HG02678 (cell line): Measurements from ENCODE around the gene NDOR1.

ENCODE experiments used
- ATAC-seq: cut with Tn5 transposase; IDR thresholded peaks from one replicate; pipeline ENCODE4 v1.9.1; 2021; ENCODE audit warnings: mild to moderate bottlenecking, moderate library complexity; ENCODE audit not compliant: unreplicated experiment

NDOR1 gene

GRCh38 chr9:137218212-137218753, 12.8 kb downstream of the NDOR1 start:
- no peak for ATAC-seq

DNA sequence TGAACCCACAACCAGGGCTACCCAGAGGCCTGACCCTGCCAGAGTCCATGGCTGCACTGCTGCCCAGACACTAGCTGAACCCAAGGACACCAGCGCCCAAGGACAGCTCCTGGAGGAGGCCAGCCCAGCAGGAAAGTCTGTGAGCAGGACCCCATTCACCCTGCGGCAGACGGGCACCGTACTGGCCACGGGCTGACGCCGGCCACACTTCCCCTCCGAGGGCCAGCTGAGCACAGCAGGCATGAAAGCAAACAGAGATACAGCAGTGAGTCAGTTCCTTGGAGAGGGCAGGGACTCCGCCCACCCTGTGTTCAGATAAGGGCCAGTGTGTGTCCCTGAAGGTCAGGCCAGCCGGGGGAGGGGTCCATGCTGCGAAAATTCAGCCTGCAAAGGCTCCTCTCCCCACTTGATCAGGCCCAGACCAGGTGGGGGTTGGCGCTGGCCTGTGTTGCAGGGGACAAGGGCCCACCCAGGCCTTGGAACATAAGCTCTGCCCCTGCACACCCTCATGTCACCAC, 13.3 kb downstream of the NDOR1 start:
- ATAC-seq: no peak

- no peak for ATAC-seq
Observed at GRCh38 chr9:137219757-137220316, 14.3 kb downstream of the NDOR1 start.

GRCh38 chr9:137220317-137221094, 15.0 kb downstream of the NDOR1 start:
- ATAC-seq: no peak

GRCh38 chr9:137221095-137221505, 15.6 kb downstream of the NDOR1 start:
- no peak for ATAC-seq

DNA sequence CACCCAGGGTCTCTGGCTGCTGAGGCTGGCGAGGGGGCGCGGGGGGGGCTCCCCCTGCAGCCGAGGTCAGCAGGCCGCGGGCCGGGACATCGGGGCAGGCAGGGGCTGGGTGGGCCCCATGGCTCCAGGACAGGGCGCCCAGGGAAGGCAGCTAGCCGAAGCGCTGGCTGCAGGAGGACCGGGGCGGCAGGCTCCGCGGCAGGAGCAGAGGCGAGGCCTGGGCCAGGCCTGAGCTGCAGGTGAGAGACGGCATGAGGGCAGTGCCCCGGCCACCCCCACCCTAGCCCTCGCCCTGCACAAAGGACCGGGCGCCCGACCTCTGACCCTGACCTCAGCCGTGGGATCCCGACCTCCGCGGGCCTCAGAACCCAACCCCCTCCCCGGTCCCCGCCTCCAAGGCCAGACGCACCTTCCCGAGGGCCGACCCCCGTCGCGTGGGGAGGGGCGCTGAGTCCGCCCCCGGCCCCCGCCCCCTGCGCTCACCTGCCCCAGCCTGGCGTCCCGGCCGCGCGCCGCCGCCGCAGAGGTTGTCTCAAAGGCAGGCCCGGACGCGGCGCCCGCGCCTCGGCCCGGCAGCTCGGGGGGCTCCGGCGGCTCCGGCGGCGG, 16.1 kb downstream of the NDOR1 start:
- no peak for ATAC-seq

DNA sequence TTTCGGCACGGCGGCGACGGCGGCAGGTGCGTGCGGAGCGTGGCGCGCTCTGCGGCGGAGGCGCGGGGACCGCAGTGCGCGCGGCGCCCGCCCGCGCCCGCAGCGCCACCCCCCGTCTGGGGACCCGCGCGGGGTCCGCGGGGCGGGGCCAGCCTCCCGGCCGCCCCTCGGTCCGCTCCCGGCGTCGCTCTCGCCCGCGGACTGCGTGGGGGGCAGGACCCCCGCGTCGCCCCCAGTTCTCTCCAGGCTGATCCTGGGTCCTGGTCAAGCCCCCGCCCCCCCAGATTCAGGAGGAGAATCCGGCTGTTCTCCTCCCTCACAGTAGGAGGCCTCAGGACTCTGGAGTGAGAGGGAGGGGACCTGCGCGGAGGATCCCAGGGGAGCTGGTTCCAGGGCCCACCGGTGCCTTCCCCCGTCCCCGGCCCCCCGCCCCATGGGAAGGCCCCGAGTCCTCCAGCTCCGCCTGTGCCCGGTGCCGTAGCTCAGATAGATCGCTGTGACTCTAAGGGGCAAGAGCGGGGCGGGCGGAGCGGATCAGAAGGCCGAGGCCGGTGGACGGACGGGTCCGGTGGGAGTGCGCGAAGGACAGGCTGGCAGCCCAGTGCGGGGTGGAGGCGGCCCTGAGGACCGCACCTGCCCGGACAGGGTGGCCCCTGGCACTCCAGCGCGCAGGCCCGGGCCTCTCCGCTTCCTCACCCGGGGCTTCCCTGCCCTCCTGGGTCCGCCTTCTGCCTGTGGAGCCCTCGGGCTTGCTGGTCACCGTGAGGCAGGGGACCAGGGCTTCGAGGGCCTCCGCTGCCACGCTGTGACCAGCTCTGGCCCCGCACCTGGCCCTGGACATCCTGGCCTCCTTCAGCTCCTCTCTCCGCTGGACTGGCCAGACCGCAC, 16.9 kb downstream of the NDOR1 start, which contains the start of gene RNF208:
RNF208 (minus strand) TSS at position 51 of the 888 bp plus-strand sequence. CDS start 1,028 bp downstream, outside the sequence.
- peak; percentile 3 for ATAC-seq

DNA sequence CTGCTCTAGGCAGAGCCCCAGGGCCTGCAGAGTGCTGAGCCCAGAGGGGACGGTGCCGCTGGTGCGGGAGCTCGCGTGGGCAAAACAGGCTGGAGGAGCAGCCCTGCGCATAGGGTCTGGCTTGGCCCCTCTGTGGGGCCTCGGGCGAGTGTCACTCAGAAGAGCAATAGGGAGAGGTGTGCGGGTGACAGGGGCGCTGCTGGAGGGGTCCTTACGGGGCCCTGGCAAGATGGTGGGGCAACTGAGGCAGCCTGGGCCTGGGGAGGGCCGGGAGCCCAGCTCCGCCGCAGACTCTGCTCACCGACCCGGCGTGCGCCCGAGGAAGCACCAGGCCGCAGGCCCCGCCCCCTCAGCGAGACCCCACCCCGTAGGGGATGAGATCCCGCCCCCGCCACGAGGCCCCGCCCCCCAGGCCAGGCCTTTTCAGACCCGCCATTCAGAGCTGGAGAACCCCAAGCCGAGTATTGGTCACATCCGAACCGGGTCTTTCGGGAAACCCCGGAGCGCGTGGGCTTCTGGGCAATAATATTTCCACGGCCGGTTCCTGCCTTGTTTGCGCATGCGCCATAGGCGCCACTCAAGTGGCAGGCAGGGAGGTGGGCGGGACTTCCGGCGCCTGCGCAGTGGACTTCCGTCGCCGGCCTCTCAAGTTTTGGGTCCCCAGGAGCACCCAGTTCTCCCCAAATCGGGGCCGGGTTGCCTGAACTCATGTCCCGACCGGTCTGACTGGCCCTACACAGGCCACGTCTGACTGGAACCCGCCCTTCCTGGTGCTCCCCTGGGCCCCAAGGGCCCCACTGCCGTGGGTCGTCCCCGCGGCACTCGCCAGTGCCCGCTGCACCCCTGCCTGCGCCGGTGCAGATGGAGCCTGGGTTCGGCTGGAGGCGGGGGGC, 17.8 kb downstream of the NDOR1 start:
- peak; percentile 69 for ATAC-seq

DNA sequence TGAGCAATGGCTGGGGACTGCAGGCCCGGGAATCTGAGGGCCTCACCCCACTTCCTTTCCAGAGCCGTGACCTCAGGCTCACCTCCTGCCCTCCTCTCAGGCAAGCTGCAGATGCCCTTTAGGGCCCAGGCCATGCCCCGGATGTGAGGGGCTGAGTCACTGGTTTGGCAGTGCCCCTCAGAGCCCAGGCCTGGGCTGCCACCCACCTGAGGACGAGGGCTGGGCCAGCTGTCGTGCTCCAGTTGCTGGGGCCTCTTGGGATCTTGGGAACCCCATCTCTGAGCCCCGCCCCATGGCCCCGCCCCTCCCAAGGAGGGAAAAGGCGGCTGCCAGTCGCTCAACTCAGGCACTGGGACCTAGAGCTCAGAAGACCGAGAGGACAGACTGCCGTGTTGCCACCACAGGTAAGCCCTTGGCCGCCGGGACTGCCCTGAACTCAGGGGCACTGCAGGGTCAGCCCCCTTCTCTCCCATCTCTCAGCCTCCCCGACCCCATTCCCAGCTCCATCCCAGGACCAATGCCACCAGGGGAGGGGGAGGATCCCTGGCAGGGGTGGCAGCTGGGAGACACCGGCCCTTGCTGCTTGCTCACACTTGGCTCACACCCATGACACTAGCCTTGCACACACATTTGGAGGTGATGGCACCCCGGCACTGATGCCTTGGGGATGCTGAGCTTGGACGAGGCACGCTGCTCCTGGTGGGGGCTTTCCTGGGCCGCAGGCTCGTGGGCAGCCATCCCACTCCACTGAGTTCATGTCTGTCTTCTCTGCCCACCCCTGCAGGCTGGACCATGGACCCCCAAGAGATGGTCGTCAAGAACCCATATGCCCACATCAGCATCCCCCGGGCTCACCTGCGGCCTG, 19.6 kb downstream of the NDOR1 start, which contains the start of gene CYSRT1:
CYSRT1 (plus strand) TSS at position 345 of the 865 bp plus-strand sequence; CDS start at position 793, 448 bp downstream.
- no peak for ATAC-seq

- no peak for ATAC-seq
Observed at GRCh38 chr9:137225699-137226331, 20.3 kb downstream of the NDOR1 start.

- ATAC-seq: no peak
Observed at GRCh38 chr9:137226338-137227053, 21.0 kb downstream of the NDOR1 start.

DNA sequence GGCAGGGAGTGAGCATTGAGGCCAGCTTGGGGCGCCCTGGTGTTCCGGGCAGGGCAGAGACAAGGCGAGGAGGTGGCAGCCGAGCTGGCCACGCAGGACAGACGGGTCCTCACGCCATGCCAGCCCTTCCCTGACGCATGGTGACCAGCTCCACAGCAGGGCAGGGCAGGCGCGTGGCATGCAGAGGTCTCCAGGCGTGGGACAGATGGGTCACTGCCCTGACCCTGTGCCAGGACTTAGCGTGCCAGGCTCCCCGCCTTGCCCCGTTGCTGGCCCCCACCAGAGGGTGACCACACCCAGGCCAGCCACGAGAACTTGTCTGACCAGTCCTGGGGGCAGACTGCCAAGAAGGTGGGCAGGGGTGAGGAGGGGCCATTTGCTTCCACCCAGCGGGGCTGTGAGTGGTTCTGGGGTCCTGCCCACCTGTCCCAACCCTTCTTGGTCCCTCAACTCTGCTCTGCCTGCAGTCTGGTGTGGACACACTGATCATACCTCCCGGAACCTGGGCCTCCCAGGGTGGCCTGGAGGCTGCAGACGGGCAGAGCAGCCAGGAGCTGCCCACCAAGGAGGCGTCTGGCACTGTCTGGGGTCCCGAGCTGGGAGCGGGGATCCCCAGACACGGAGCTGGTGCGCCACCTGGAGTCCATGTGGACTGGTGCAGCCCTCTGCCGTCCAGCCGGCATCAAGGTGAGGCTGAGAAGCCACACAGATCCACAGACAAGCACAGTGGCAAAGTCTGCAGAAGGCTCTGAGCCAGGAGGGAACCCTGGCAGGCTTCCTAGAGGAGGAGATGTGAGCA, 21.8 kb downstream of the NDOR1 start, which contains the start of gene RNF224:
RNF224 (plus strand) TSS at position 449 of the 799 bp plus-strand sequence. CDS start 834 bp downstream, outside the sequence.
- ATAC-seq: no peak

DNA sequence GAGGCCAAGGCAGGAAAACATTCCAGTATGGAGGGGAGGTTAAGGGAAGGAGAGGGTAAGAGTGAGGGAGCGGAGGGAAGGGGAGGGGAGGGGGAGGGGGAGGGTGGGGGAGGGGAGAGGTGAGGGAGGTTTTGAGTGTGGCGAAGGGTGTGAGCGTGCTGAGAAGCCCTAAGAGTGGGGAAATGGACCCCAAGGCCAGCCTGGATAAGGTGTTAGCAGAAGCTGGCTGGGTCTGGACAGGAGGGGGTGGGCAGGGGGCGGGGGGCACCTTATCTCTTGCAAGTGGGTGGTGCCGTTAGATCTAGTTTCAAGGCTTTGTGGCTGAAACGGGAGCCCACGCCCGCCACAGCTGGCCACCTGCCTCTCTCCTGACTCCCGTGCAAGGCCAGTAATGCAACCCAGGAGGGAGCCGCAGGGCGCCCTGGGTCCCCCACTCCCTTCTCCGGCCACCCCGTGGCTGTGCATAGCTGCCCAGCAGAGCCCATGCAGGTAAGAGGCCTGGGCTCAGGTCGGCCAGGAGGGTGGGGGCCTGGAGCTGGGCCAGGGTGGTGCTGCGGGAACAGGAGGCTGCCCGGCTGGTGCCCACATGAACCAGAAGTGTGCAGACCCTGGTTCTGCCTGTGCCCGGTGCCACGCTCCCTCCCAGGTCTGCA, 22.5 kb downstream of the NDOR1 start:
- no peak for ATAC-seq

DNA sequence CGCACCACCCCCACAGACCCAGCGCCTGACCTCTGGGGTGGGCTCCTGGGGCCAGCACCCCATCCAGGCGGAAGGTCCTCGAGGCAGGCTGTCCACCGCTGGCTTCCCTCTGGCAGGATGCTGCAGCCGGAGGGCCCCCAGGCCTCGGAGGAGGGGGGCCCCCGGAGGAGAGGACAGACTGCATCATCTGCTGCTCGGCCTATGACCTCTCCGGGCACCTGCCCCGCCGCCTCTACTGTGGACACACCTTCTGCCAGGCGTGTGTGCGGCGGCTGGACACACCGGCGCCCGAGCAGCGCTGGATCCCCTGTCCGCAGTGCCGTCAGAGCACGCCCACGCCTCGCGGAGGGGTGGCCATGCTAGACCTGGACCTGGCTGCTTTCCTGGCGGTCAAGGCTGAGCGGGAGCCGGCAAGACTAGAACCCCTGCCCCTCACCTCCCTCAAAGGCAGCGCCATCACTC, 23.0 kb downstream of the NDOR1 start:
- no peak for ATAC-seq

- no peak for ATAC-seq
Observed at GRCh38 chr9:137228968-137229896, 23.7 kb downstream of the NDOR1 start.
